Lung (tissue), 12 donors: ENCODE data around the gene COL12A1. TPM values are rescaled to one million over a fixed set of nuclear protein-coding genes. Genes with fewer than 3 reads are reported as not detected.

Source experiments
- ATAC-seq: fragments of 200-7000 bp; cut with Tn5 transposase; one replicate; pipeline ENCODE4 v1.9.1; 2020; ENCODE audit warnings: moderate number of reproducible peaks; ENCODE audit not compliant: insufficient read depth, low FRiP score
- DNase-seq, 3 donors: peaks; one replicate each; pipeline ENCODE4 v3.0.0-alpha.2; 2013 to 2017
- H3K27ac ChIP-seq, 2 donors: one replicate each; pipeline ENCODE4 v1.5.1; 2013; ENCODE audit warnings: mild to moderate bottlenecking in 2 of 2, moderate library complexity in 2 of 2, control low read depth in 1 of 2, inconsistent platforms in 1 of 2, low read depth in 1 of 2, low read length in 1 of 2
- H3K27me3 ChIP-seq, 3 donors: one replicate each; pipeline ENCODE4 v1.5.1; 2013; ENCODE audit warnings: low read length in 2 of 3; ENCODE audit not compliant: control insufficient read depth in 3 of 3, insufficient read depth in 3 of 3
- H3K36me3 ChIP-seq, 4 donors: one replicate each; pipeline ENCODE4 v1.5.1; 2013; ENCODE audit warnings: low read length in 4 of 4, mild to moderate bottlenecking in 1 of 4, moderate library complexity in 1 of 4; ENCODE audit not compliant: control insufficient read depth in 4 of 4, insufficient read depth in 4 of 4
- H3K4me1 ChIP-seq, 5 donors: one replicate each; pipeline ENCODE4 v1.5.1; 2013; ENCODE audit warnings: low read length in 5 of 5, mild to moderate bottlenecking in 2 of 5, moderate library complexity in 1 of 5; ENCODE audit not compliant: control insufficient read depth in 5 of 5, insufficient read depth in 5 of 5
- H3K4me3 ChIP-seq: one replicate; pipeline ENCODE4 v1.5.1; 2013; ENCODE audit warnings: mild to moderate bottlenecking, control low read depth, moderate library complexity
- H3K9ac ChIP-seq, 2 donors: one replicate each; pipeline ENCODE4 v1.5.1; 2013; ENCODE audit warnings: low read length in 2 of 2, control low read depth in 1 of 2; ENCODE audit not compliant: insufficient read depth in 1 of 2
- H3K9me3 ChIP-seq, 4 donors: one replicate each; pipeline ENCODE4 v1.5.1; 2013; ENCODE audit warnings: low read length in 3 of 4, mild to moderate bottlenecking in 1 of 4, moderate library complexity in 1 of 4; ENCODE audit not compliant: control insufficient read depth in 4 of 4, insufficient read depth in 3 of 4
- CTCF ChIP-seq: IDR thresholded peaks from 2 replicates; pipeline ENCODE4 v1.5.1; 2012; ENCODE audit warnings: mild to moderate bottlenecking; ENCODE audit errors: control extremely low read depth, extremely low read depth
- WGBS, 2 donors: extraction: QIAGEN DNeasy Blood & Tissue Kit; methylation state at CpG; one replicate each; pipeline ENCODE4 v1.1.7; 2013; 5-methylcytosine and 5-hydroxymethylcytosine counted together
- polyA plus RNA-seq, 2 donors: library from polyadenylated mRNA; stranded (reverse); fragments of 200-250 nt; gene quantifications; one replicate each; pipeline ENCODE4 v1.2.1, GENCODE V29; 2013
- total RNA-seq, 2 donors: library from RNA; depleted of rRNA in 1 of 2; stranded (reverse); fragments of >200 nt in 1 of 2; gene quantifications; one replicate each; pipeline ENCODE4 v1.2.1, GENCODE V29; 2014 to 2021
- donor health status: control.
- donor health status: control.
- donor health status: Bipolar disorder and iron deficiency.
- donor health status: healthy.
- donor health status: DM: yes; HTN: yes; CAD: no.

COL12A1 gene
- total and polyA plus RNA-seq, 4 donors = 10.6 to 75.7 (median 29.7) TPM

DNA sequence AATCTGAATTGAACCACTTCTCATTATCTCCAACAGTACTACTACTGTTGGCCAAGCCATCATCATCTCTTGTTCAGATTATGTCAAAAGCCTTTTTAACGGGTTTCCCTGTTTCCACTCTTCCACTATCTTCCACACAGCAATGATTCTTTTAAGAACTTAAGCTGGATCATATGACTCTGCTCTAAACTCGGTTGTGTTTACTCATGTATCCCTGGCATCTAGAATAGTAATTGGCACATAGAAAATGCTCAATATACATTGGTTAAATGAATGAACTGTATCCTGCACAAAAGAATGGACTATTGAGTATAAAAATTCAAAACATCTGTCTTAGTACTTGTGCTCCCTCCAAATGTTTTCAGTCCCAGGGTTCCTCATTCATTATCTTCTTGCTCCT lies 40.5 kb upstream of the COL12A1 start:
- Histone ChIP-seq H3K27ac (no peak overlapping the region), H3K27me3 (peaks cover 0 to 7% (median 3%) of the 10 kb centered on the region in 3 donors), H3K4me3 (no peak overlapping the region), H3K4me1 (peaks cover 0 to 12% (median 3%) of the 10 kb centered on the region in 5 donors), H3K9ac (no peak overlapping the region), H3K36me3 (no peaks in the 10 kb centered on the region), H3K9me3 (no peaks in the 10 kb centered on the region)
- DNase-seq = no peak
- 53 to 67% methylated on average over 2 of the region's 2 CpGs for WGBS, 2 donors
- no peak for ATAC-seq
- TF ChIP-seq CTCF = no peak

GRCh38 chr6:75244063-75244584 lies 38.3 kb upstream of the COL12A1 start:
- WGBS, 2 donors = 15 to 23% methylated on average over 15 of the region's 15 CpGs
- no peaks in the 10 kb centered on the region for H3K9me3 ChIP-seq
- H3K27ac ChIP-seq = peak overlapping the region; percentile 94 to 96
- peak overlapping the region; percentile 41 for H3K4me3 ChIP-seq
- ATAC-seq = no peak
- peak overlapping the region; percentile 94 for H3K9ac ChIP-seq
- peaks cover 0 to 5% (median under 1%) of the 10 kb centered on the region in 4 donors for H3K36me3 ChIP-seq
- DNase-seq = no peak
- H3K4me1 ChIP-seq = peaks cover 0 to 12% (median 3%) of the 10 kb centered on the region in 5 donors
- H3K27me3 ChIP-seq = peaks cover 0 to 7% (median 3%) of the 10 kb centered on the region in 3 donors
- TF ChIP-seq CTCF = no peak

GRCh38 chr6:75243333-75244062 lies 37.6 kb upstream of the COL12A1 start, which contains the start of gene COX7A2:
Gene COX7A2, minus strand, starts transcription at chr6:75243801. Its CDS starts 67 bp downstream, at chr6:75243734.
- Histone ChIP-seq H3K9ac (peak within 1 kb of the TSS; percentile 94 to 99), H3K4me1 (peaks cover 0 to 12% (median 3%) of the 10 kb centered on the region in 5 donors), H3K9me3 (no peaks in the 10 kb centered on the region), H3K27me3 (peaks cover 0 to 7% (median 3%) of the 10 kb centered on the region in 3 donors), H3K36me3 (peaks cover 0 to 5% (median 4%) of the 10 kb centered on the region in 4 donors), H3K4me3 (peak within 1 kb of the TSS; percentile 92), H3K27ac (peak within 1 kb of the TSS; percentile 94 to 96)
- ATAC-seq (peak; percentile 97), DNase-seq (peak; percentile 94 to 100 (median 97))
- no peak for TF ChIP-seq CTCF
- WGBS, 2 donors = 0% methylated on average over 36 of the region's 36 CpGs
